PC-9 (cell line): ENCODE data around the gene PLB1. TPM values are rescaled to one million over a fixed set of nuclear protein-coding genes. Genes with fewer than 3 reads are reported as not detected.

ENCODE experiments used
- BruUV-seq: library from RNA; stranded (reverse); fragments of 400-500 nt; replicated peaks from 2 replicates; lab custom pipeline; 2021; lab: Mats Ljungman, UMichigan
- CTCF ChIA-PET: fragments of 300-600 bp; sonication (Branson Sonifier 250); formaldehyde crosslinking; loops from one replicate; lab custom pipeline; 2022; ENCODE audit warnings: antibody characterized with exemption; lab: Charles Lee
- POLR2A ChIA-PET: fragments of 300-600 bp; sonication (Branson Sonifier 250); formaldehyde crosslinking; loops from one replicate; lab custom pipeline; 2022; ENCODE audit warnings: antibody characterized with exemption; ENCODE audit not compliant: unreplicated experiment; lab: Charles Lee
- DNase-seq, 2 experiments: peaks; one replicate each; pipeline versions ENCODE4 v3.0.0 to v3.0.0-alpha.2; 2015 to 2022; ENCODE audit warnings: mixed read lengths in 1 of 2
- H2AFZ ChIP-seq: fragments of 200-600 bp; sonication (generic); 2 replicates; pipeline ENCODE4 v1.8.1; 2017; ENCODE audit warnings: antibody characterized with exemption
- H3F3A ChIP-seq: fragments of 200-600 bp; sonication (generic); 2 replicates; pipeline ENCODE4 v1.8.1; 2017; ENCODE audit warnings: antibody characterized with exemption, mild to moderate bottlenecking, low read depth; ENCODE audit not compliant: insufficient read depth
- H3K27ac ChIP-seq: fragments of 200-600 bp; sonication (generic); 2 replicates; pipeline ENCODE4 v1.6.1; 2016; ENCODE audit warnings: mixed run types
- H3K27me3 ChIP-seq: fragments of 200-600 bp; sonication (generic); 2 replicates; pipeline ENCODE4 v1.6.1; 2016; ENCODE audit warnings: low read depth, mixed run types; ENCODE audit not compliant: insufficient read depth
- H3K36me3 ChIP-seq: fragments of 200-600 bp; sonication (generic); 2 replicates; pipeline ENCODE4 v1.6.1; 2016; ENCODE audit warnings: low read depth, mixed run types
- H3K4me1 ChIP-seq: fragments of 200-600 bp; sonication (generic); replicated peaks from 2 replicates; pipeline ENCODE4 v1.6.1; 2016; ENCODE audit warnings: mixed run types; ENCODE audit not compliant: insufficient read depth
- H3K4me2 ChIP-seq: fragments of 200-600 bp; sonication (generic); 2 replicates; pipeline ENCODE4 v1.6.1; 2017; ENCODE audit warnings: mixed run types
- H3K4me3 ChIP-seq: fragments of 200-600 bp; sonication (generic); 2 replicates; pipeline ENCODE4 v1.6.1; 2016; ENCODE audit warnings: mixed run types
- H3K79me2 ChIP-seq: fragments of 200-600 bp; sonication (generic); 2 replicates; pipeline ENCODE4 v1.6.1; 2017; ENCODE audit warnings: low read depth, mixed run types
- H3K9me2 ChIP-seq: fragments of 200-600 bp; sonication (generic); 2 replicates; pipeline ENCODE4 v1.8.1; 2017; ENCODE audit warnings: mild to moderate bottlenecking; ENCODE audit not compliant: insufficient read depth
- H3K9me3 ChIP-seq: fragments of 200-600 bp; sonication (generic); 2 replicates; pipeline ENCODE4 v1.8.1; 2016; ENCODE audit warnings: low read depth; ENCODE audit not compliant: insufficient read depth
- H4K20me1 ChIP-seq: fragments of 200-600 bp; sonication (generic); 2 replicates; pipeline ENCODE4 v1.8.1; 2017; ENCODE audit not compliant: insufficient read depth
- EZH2 ChIP-seq: fragments of 200-600 bp; sonication (generic); IDR thresholded peaks from 2 replicates; pipeline ENCODE4 v1.8.0; 2017; ENCODE audit warnings: antibody characterized with exemption, low read depth
- intact Hi-C: fragments of 100-400 bp; cut with micrococcal nuclease; formaldehyde crosslinking; loops from one replicate; pipeline ENCODE4 v1.10.0; 2022; ENCODE audit not compliant: unreplicated experiment
- total RNA-seq: library from RNA; stranded (reverse); gene quantifications from 2 replicates; pipeline ENCODE4 v1.2.3, GENCODE V29; 2021
- TF ChIP-seq, protein P1 (sequence below): fragments of 200-600 bp; sonication (generic); conservative IDR thresholded peaks from 2 replicates; pipeline ENCODE4 v1.6.1; 2017; ENCODE audit warnings: mixed run types, antibody characterized with exemption, mild to moderate bottlenecking, moderate library complexity

PLB1 gene
- total RNA-seq, 1 experiment from 2014 or later = 2.7 TPM

DNA sequence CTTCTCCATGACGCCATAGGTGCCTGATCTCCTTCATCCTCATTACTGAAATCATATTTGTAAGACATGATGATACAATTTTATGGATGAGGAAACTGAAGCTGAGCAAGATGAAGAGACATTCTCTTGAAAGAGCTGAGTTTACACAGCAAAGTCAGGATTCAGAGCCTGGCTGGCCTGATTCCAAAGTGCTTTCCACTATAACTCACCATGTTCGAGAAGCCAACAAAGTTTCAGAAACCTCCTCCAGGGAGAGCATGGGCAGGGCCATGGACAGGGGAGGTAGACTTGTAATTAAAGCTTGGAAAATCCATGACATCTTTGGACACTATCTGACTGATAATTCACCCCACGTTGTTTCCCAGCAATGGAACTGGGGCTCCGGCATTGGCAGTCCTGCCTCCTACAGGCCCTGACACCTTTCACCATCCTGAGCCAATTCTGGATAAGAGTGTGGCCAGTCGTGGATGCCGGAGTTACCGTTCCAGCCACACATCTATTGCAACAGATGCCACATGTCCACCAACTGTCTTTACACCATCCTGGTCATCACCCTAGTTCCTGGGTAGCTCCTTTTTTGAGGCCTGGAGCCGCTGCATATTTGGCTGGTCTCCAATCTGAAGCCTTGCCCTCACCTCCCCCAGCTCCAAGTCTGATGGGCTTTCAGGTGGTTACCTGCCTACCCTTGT, 170.8 kb downstream of the PLB1 start:
- intact Hi-C loops = no loop called here
- H3K36me3 ChIP-seq = no peaks in the 10 kb centered on the region
- no peaks in the 10 kb centered on the region for H4K20me1 ChIP-seq
- H3K4me1 ChIP-seq = peaks cover 27% of the 10 kb centered on the region
- H3K9me2 ChIP-seq = no peaks in the 10 kb centered on the region
- DNase-seq = no peak
- peaks cover 17% of the 10 kb centered on the region; the same call in 1 of the 2 replicates for H3F3A ChIP-seq
- H3K27ac ChIP-seq = no peak overlapping the region
- ChIA-PET CTCF (no interaction called here), POLR2A (no interaction called here)
- BruUV-seq = no TSS peak
- H3K27me3 ChIP-seq = no peaks in the 10 kb centered on the region
- H3K4me3 ChIP-seq = no peak overlapping the region
- no peaks in the 10 kb centered on the region for H3K79me2 ChIP-seq
- H3K4me2 ChIP-seq = no peak overlapping the region
- H3K9me3 ChIP-seq = no peaks in the 10 kb centered on the region
- H2AFZ ChIP-seq = no peak overlapping the region
- TF ChIP-seq, protein P1, sequence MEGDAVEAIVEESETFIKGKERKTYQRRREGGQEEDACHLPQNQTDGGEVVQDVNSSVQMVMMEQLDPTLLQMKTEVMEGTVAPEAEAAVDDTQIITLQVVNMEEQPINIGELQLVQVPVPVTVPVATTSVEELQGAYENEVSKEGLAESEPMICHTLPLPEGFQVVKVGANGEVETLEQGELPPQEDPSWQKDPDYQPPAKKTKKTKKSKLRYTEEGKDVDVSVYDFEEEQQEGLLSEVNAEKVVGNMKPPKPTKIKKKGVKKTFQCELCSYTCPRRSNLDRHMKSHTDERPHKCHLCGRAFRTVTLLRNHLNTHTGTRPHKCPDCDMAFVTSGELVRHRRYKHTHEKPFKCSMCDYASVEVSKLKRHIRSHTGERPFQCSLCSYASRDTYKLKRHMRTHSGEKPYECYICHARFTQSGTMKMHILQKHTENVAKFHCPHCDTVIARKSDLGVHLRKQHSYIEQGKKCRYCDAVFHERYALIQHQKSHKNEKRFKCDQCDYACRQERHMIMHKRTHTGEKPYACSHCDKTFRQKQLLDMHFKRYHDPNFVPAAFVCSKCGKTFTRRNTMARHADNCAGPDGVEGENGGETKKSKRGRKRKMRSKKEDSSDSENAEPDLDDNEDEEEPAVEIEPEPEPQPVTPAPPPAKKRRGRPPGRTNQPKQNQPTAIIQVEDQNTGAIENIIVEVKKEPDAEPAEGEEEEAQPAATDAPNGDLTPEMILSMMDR = no peak
- TF ChIP-seq EZH2 = no peak

DNA sequence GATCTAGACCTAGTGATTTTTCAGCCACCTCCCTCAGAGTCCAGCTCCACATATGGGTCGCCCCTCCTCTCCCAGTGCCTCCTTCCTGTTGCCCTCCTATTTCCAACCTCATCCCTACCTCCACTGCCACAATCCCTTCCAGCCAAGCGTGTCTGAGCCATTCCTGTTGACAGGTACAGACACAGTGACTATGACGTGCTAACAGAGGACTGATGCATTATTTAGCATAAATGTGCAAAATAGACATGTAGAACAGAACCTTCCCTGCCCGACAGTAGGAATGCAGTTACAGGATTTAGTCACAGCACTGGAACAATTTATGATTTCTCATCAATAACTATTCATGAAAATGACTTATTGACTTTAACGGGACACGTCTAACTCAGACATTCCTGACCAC, 171.4 kb downstream of the PLB1 start:
- CTCF ChIA-PET = no interaction called here
- Histone ChIP-seq H3K9me2 (no peaks in the 10 kb centered on the region), H4K20me1 (no peaks in the 10 kb centered on the region), H3K36me3 (no peaks in the 10 kb centered on the region), H3K27ac (no peak overlapping the region), H3K4me1 (peaks cover 21% of the 10 kb centered on the region), H3K9me3 (no peaks in the 10 kb centered on the region), H3K27me3 (no peaks in the 10 kb centered on the region), H3K79me2 (no peaks in the 10 kb centered on the region), H3F3A (peaks cover 11% of the 10 kb centered on the region; the same call in 1 of the 2 replicates), H3K4me3 (no peak overlapping the region), H2AFZ (no peak overlapping the region), H3K4me2 (no peak overlapping the region)
- DNase-seq = no peak
- BruUV-seq = no TSS peak
- POLR2A ChIA-PET = no interaction called here
- TF ChIP-seq, protein P1 = no peak
- TF ChIP-seq EZH2 = no peak
- intact Hi-C loops = no loop called here

DNA sequence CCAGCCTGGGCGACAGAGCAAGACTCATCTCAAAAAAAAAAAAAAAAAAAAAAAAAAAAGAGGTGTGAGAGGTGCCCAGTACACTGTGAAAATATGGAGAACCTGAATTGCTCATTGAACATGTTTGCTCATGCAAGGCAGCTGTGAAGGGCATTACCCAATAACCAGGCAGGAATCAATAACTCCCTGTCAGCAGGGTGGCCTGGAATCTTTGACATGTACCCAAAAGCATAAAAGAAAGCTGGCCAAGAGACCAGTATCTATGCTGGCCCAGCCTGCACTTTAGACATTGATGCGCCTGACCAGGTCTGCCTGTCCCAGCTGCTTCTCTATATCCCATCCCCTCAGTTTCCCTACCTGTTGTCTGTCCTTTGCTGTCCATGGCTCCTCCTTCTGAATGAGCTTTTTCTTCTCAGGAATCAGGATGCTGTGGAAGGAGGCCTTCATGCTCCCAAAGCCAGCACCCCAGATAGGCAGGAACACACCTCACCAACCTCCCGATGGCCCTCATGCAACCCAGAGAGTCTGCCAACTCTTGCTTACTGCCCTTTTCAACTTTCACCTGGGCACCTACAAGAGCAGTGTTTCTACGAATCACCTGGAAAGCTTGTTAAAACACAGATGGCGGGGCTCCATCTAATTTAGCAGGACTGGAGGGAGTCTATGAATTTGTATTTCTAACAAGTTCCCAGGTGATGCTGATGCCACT, 172.4 kb downstream of the PLB1 start:
- Histone ChIP-seq H3K4me1 (peaks cover 11% of the 10 kb centered on the region), H4K20me1 (no peaks in the 10 kb centered on the region), H3K27me3 (no peaks in the 10 kb centered on the region), H3K79me2 (no peaks in the 10 kb centered on the region), H3K27ac (no peak overlapping the region), H2AFZ (no peak overlapping the region), H3K4me3 (no peak overlapping the region), H3K9me2 (no peaks in the 10 kb centered on the region), H3F3A (peaks cover under 1% of the 10 kb centered on the region; the same call in 1 of the 2 replicates), H3K9me3 (no peaks in the 10 kb centered on the region), H3K36me3 (no peaks in the 10 kb centered on the region), H3K4me2 (no peak overlapping the region)
- POLR2A ChIA-PET = no interaction called here
- TF ChIP-seq EZH2 = no peak
- TF ChIP-seq, protein P1 = no peak
- intact Hi-C loops = no loop called here
- DNase-seq = no peak
- BruUV-seq = no TSS peak
- CTCF ChIA-PET = no interaction called here
